Heart left ventricle (tissue), 13 donors: Measurements from ENCODE around the gene VAC14.

ENCODE experiments used
- POLR2A ChIP-seq, 2 donors: fragments of 450-650 bp; IDR thresholded peaks; one replicate each; pipeline ENCODE4 v1.6.1; 2017; ENCODE audit warnings: antibody characterized with exemption in 2 of 2, mild to moderate bottlenecking in 2 of 2, moderate library complexity in 2 of 2
- TF ChIP-seq, protein P1 (sequence below), 12 donors: fragments of 200-600 bp; sonication (generic) in 4 of 12; IDR thresholded peaks; one replicate each; pipeline versions ENCODE4 v1.5.0 to v1.8.0; 2018 to 2022; ENCODE audit warnings: antibody characterized with exemption in 12 of 12, mild to moderate bottlenecking in 5 of 12
- donor health status: ischemic (EF 13 %, LVEDD 7.1; RV severe dilation, severe dysfunction).
- donor health status: DM: no; HTN: yes; CAD: no.
- donor health status: DM: no; HTN: no; CAD: no.
- donor health status: ischemic (EF 25% LVEDD 6.9; RV normal size, moderate dysfunction).
- donor health status: ischemic (EF 25% LVEDD 5.7; RV mildly dilated, moderate dysfunction).
- donor health status: ischemic (EF 35%, LVEDD 5.7; RV mildly dilated, moderate dysfunction).
- donor health status: nonischemic (EF 11% LVEDD 7.7; RV severe dilation, severe dysfunction).
- donor health status: DM: yes; HTN: yes; CAD: no.
- donor health status: PGD.
- donor health status: ischemic (EF 29% LVEDD 5.4; RV normal size, mild dysfunction).
- donor health status: nonischemic (EF 23%, LVEDD 6.1; RV moderate dilation, normal function).

DNA sequence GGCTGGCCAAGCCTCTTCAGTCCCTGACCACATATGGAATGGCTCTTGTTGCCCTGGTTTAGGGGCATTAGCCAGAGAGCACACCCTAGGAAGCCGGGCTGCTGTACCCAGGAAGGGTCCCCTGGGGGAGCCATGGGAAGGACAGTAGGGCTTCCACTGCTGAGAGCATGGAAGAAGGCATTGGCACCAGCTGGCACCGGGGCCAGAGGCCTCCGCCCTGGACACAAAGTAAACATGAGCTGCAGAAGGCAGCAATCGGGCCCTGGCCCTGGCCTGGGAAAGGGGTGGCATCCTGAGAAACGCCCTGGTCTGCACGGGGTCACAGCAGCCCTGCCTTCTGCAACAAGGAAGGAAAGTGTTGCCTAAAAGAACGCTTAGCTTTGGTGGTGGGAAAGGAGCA, 49.4 kb downstream of the VAC14 start:
- TF ChIP-seq, protein P1, sequence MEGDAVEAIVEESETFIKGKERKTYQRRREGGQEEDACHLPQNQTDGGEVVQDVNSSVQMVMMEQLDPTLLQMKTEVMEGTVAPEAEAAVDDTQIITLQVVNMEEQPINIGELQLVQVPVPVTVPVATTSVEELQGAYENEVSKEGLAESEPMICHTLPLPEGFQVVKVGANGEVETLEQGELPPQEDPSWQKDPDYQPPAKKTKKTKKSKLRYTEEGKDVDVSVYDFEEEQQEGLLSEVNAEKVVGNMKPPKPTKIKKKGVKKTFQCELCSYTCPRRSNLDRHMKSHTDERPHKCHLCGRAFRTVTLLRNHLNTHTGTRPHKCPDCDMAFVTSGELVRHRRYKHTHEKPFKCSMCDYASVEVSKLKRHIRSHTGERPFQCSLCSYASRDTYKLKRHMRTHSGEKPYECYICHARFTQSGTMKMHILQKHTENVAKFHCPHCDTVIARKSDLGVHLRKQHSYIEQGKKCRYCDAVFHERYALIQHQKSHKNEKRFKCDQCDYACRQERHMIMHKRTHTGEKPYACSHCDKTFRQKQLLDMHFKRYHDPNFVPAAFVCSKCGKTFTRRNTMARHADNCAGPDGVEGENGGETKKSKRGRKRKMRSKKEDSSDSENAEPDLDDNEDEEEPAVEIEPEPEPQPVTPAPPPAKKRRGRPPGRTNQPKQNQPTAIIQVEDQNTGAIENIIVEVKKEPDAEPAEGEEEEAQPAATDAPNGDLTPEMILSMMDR (IDR thresholded peaks at IDR 0.05): no peak
- TF ChIP-seq POLR2A (IDR thresholded peaks at IDR 0.05): no peak
